A549 (cell line): ENCODE data around the gene ATP11A.

Experiments used
- CTCF ChIP-seq: fragments of >200 bp; sonication (Bioruptor Twin); formaldehyde crosslinking; IDR thresholded peaks from 3 replicates; pipeline ENCODE4 v1.5.1; 2016
- EP300 ChIP-seq, 2 experiments: fragments of >200 bp; sonication (Bioruptor Twin); formaldehyde crosslinking; IDR thresholded peaks; 2 replicates in 1 of 2; 3 replicates in 1 of 2; pipeline ENCODE4 v1.6.1; 2016 to 2017
- RAD21 ChIP-seq, 2 experiments: fragments of >200 bp in 1 of 2; sonication (Bioruptor Twin) in 1 of 2; formaldehyde crosslinking in 1 of 2; IDR thresholded peaks in 1 of 2; conservative IDR thresholded peaks in 1 of 2; 2 replicates in 1 of 2; 3 replicates in 1 of 2; pipeline ENCODE4 v1.6.1; 2012 to 2018; ENCODE audit warnings: inconsistent platforms in 1 of 2
- RFX5 ChIP-seq: fragments of 450-650 bp; IDR thresholded peaks from 2 replicates; pipeline ENCODE4 v1.7.1; 2014; ENCODE audit warnings: antibody characterized with exemption, mild to moderate bottlenecking, moderate library complexity
- ZNF302 ChIP-seq: fragments of 250-450 bp; sonication (Bioruptor Pico); IDR thresholded peaks from 2 replicates; pipeline ENCODE4 v1.9.0; 2021; ENCODE audit warnings: inconsistent platforms, mild to moderate bottlenecking, moderate library complexity
- ZSCAN20 ChIP-seq: fragments of 250-450 bp; sonication (Bioruptor Pico); IDR thresholded peaks from 2 replicates; pipeline ENCODE4 v1.8.0; 2022; ENCODE audit warnings: mild to moderate bottlenecking, moderate library complexity
- TF ChIP-seq, protein P1 (sequence below): fragments of >200 bp; sonication (Bioruptor Twin); formaldehyde crosslinking; IDR thresholded peaks from 3 replicates; pipeline ENCODE4 v1.6.1; 2016

GRCh38 chr13:112725346-112726015 lies 35.6 kb downstream of the ATP11A start:
- TF ChIP-seq ZSCAN20 (no peak), ZNF302 (CRISPR knock-in tag) (no peak), EP300 (IDR thresholded peaks at IDR 0.05) (no peak), RAD21 (conservative IDR thresholded peaks at IDR 0.05 in 1 of 2, IDR thresholded peaks at IDR 0.05 in 1 of 2) (no peak), RFX5 (no peak), CTCF (no peak)
- TF ChIP-seq, protein P1, sequence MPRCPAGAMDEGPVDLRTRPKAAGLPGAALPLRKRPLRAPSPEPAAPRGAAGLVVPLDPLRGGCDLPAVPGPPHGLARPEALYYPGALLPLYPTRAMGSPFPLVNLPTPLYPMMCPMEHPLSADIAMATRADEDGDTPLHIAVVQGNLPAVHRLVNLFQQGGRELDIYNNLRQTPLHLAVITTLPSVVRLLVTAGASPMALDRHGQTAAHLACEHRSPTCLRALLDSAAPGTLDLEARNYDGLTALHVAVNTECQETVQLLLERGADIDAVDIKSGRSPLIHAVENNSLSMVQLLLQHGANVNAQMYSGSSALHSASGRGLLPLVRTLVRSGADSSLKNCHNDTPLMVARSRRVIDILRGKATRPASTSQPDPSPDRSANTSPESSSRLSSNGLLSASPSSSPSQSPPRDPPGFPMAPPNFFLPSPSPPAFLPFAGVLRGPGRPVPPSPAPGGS = no peak
